Activated CD4-positive, alpha-beta T cell treated with anti-CD3 and anti-CD28 coated beads for 24 hours (primary cell): ENCODE measurements around the gene TENT4A.

Experiments
- DNase-seq, 2 donors: peaks; one replicate each; pipeline ENCODE4 v3.0.0-alpha.2; 2020; ENCODE audit warnings: low read depth in 2 of 2

Gene TENT4A

DNA sequence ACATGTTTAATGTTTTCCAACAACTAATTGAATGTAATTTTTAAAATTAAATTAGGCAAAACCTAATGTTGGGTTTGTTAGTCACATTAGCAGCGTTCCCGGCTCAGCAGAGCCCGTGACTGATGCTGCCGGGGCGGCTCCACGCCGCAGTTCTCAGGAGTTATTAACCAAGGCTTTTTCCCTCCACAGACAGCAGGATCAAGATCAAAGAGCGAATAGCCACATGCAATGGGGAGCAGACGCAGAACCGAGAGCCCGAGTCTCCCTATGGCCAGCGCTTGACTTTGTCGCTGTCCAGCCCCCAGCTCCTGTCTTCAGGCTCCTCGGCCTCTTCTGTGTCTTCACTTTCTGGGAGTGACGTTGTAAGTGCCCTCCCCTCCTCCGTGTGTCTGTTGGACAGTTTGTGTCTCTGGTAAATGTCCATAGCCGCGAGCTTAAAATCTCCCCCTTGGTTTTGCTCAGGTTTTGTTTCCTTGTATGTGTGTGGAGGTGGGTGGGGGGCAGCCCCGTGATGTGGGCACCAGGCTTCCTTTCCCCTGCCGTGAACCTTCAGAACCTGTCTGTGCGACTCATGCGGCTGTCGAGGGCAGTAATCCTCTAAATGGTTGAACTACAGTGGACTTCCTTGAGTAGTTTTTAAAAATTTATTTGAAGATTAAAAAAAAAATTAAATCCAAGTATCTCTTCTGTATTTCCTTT is 37.1 kb downstream of the TENT4A start:
- DNase-seq, result no peak

DNA sequence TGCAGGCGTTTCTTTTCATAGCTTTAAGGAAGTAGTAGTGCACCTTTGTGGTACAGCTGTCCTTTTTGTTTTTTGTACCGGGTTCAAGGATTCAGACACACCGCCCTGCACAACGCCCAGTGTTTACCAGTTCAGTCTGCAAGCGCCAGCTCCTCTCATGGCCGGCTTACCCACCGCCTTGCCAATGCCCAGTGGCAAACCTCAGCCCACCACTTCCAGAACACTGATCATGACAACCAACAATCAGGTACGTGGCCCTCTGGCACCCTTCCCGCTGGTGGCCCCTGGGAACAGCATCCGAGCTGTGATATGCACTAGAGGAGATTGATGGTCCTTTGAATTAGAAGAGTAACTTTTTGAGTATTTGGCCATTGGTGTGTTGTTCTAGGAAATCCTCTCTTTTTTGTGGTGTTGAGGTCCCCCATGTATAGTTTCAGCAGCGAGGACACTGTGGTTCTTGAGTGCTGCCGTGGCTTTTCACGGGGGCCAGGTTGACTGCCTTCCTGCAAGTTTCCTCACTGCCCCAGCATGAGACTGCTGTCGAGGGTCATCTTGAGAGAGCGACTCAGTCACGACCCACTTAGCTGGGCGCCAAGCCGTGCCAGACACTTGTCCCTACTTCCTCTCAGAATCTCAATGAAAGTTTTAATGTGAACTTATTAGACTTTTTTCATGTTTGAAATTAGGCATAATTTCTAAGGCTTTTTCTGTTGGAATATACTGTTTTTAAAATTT is 37.9 kb downstream of the TENT4A start:
- no peak for DNase-seq

DNA sequence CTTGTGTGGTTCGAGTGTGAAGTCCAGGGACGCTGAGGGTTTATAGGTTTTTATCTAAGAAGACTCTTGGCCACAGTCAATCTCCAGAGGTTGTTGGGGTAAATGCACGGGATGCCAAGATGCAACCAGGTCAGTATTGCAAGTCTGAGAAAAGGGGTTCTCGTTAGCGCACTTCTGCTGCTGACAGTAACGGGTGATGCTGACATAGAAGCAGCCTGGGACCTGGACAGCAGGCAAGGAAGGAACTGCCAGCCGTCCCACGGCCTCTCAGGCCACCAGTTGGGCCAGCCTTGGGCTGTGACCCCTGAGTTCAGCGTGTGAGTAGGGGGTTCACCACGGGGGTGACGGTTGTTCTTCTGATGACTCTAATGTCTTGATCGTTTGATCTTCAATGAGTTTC is 39.0 kb downstream of the TENT4A start:
- DNase-seq, result no peak

DNA sequence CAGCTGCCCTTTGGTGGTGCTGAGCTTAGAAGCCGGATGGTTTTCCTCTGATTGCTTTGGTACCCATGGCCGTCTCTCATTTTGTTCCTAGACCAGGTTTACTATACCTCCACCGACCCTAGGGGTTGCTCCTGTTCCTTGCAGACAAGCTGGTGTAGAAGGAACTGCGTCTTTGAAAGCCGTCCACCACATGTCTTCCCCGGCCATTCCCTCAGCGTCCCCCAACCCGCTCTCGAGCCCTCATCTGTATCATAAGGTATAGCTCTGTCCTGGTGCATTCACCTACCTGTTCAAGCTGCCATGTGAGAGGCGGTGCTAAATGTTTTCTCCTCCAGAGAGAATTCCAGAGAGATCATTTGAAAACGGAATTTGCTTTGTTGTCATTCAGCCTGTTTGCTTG is 39.5 kb downstream of the TENT4A start:
- DNase-seq, result no peak

DNA sequence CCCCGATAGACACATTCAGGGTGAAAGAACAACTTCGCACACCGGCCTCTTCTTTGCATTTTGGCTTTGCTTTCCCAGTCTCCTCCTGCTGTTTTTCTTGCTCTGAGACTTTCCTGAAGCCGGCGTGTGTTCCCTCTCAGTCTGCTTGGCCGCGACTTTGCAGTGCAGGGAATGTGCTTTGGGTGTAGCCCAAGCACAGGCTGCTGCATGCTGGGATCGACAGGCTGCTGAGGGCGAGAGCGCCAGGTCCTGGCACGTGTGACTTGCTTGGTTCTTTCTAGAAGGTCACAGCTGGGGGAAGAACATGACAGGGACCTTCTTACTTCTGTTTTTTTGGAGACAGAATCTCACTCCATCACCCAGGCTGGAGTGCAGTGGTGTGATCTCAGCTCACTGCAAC is 40.6 kb downstream of the TENT4A start:
- no peak for DNase-seq

DNA sequence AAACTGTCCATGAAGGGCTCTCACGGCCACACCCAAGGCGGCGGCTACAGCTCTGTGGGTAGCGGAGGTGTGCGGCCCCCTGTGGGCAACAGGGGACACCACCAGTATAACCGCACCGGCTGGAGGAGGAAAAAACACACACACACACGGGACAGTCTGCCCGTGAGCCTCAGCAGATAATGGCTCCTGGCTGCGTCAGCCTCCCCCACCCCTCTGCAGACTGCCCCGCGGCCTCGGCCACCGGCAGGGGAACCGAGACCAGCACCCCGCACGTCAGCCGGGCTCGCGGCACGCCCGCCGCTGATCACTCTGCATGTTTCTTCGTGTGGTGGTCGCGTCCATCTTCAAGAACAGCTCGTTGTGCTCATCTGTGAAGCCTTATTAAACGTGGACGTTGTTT is 41.5 kb downstream of the TENT4A start:
- DNase-seq, result no peak

DNA sequence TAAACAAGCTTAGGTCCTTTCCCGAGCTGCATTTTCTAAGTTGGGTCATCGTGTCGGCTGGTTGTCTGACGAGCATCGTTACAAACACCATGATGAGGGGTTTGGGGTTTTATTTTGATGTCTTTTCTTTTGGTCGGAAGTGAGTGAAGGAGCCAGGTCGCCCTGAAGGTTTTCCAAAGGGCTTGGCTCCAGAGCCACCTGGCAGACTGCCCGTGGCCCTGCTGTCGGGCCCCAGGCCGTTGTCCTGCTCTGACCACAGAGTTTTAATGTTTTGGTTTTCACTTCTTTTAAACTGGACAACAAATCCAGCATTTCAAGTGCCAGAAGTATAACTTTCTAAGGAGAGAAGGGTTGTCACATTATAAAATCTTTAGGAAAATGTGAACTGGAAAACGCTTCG is 42.3 kb downstream of the TENT4A start:
- DNase-seq, result no peak

DNA sequence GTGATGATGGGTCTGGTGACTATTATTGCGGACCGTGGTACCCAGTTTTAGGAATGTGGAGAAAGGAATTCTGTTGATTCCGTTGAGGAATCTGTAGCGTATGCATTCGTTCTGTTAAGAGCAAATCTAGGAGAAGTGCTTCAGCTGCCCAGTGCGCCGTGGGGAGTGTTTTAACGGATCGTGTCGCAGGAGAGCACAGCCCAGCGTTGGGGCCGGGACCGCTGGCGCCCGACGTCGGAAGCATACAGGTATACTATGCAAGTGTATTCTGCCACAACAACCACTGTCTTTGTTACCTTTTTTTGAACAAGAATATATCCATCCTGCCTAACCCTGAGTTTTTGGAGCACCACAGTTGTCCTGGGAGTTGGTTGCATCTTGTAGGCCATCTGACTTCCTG is 42.7 kb downstream of the TENT4A start:
- no peak for DNase-seq

DNA sequence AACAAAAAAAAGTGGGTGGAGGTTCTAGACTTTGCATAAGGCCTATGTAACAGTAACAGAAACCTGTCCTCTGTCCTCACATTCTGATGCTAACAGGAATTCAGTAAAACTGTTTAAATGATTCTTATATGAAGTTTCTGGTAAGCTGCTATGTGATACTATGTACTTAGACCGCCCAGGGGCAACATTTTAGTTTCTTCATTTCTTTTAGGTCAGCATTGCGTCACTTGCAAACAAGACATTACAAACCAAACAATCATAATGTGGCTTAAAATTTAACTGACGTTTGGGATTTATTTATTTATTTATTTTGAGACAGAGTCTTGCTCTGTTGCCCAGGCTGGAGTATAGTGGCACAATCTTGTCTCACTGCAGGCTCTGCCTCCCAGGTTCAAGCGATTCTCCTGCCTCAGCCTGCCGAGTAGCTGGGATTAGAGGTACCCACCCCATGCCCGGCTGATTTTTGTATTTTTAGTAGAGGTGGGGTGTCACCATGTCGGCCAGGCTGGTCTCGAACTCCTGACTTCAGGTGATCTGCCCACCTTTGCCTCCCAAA is 44.3 kb downstream of the TENT4A start:
- no peak for DNase-seq

DNA sequence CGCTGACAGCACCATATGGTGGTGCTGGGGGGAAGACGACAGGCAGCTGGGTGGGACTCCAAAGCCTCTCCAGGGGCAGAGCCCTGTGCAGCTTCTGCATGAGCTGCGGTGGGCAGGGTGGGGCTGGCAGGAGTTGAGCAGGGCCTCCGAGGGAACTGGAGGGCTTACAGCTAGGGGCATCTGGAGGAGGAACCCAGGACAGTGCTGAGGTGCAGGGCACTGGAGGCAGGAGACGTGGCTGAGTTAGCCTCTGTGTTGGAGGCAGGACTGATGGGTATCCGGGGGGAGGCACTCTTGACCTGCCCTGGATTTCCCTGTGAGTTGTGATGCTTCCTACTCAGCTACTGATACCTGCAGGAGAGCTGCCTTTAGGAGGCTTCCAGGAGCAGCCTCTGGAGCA is 45.0 kb downstream of the TENT4A start:
- no peak for DNase-seq

DNA sequence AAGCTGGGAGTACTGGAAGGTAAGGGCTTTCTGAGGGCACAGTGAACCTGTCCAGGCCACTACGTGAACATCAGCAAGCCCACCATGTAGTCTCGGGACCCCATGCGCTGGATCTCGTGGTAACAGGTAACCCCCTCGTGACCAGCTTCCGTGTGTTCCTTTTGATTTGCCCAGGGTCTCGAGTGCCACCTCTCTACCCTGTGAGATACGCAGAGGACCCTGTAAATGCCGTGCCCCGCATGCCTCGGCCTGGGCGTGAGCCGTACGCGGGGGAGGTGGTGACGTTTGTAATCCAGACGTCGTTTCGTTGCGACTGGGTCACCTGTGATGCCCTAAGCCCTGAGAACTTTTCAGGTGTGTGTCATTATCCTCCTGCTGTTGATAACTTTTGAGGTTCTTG is 45.5 kb downstream of the TENT4A start:
- DNase-seq, result no peak

DNA sequence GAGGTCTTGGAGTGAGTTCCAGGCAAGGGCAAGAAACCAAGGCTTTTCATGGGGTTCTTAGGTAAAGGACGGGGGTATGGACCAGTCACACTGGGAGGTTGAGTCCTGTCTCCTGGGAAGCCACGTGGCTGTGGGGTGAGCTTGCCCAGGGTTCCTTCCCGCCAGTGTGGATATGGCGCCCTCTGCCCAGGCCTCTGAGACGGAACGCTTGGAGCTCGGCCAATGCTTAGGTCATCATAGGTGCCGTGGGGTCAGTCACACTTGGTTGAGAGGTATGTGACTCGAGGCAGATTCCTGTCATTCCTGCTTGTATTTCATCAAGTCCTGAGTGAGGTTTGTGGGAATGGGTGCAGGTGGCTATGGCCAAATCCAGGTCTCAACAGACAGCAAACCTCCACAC is 46.2 kb downstream of the TENT4A start:
- no peak for DNase-seq

DNA sequence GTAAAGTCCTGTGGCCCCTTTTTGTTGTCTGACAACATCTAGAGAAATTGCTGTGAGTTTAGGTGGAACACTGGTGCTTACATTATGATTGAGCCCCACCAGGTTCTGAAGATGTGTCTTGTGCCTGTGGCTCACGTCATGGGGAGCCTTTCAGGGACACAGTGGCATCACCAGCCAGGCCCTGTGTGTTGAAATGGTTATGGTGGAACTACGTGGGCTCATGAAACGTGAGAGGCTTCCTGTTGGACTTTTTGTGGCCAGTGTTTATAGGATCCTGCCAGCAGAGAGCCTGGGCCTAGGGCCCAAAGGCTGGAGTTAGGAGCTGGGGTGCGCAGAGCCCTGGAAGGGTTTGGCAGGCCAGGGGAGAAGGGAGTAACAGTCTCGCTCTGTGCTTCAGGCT is 46.8 kb downstream of the TENT4A start:
- no peak for DNase-seq

DNA sequence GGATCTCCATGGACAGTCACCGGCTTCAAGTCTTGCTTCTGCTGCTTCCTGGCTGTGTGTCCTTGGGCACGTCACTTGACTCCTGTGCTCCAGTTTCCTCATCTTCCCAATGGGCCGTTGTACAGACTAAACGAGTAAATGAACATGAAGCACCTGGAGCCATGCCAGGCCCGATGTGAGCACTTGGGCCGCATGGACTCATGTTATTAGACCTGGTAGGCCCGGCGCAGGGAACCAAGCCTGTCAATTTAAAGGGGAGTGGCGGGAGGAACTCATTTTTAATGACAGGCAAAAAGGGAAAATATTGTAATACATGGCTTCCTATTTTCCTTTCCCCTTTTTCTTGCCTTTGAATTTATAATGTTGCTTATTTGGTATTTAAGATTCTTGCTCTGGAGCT is 47.5 kb downstream of the TENT4A start:
- DNase-seq, result no peak

DNA sequence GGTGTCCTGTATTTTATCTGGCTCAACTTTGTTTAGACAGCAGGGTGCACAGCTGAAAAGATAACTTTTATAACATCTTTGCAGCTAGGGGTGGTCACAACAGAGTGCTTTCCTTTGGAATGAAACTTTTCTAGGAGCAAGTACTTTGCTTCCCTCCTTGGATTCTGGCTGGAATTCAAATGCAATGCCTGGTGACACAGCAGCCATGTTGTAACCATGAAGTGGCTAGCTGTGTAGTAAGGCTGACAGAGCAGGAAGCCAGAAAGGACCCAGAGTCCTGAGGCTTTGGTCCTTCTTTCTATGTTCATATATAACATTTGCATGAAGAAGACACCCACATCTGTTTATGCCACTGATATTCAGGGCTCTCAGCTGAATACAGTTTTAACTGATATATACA is 48.1 kb downstream of the TENT4A start:
- DNase-seq, result no peak

DNA sequence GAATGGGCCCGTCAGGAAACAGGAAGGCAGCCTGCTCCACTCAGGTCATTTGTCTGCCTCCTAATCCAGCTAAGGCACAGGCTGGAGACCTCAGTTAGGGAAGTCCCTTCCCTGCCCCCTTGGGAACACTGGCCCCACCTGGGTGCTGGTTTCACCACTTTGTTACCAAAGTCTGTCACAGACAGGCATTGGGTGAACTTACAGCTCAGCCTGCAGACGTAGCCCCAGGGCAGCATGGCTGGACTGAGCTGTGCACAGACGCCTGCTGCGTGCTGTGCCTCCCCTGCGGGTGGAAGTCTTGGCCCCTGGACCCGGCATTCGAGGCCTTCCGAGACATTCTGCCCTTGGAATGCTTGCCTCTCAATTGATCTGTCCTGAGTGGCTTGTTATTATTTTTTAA is 48.9 kb downstream of the TENT4A start:
- DNase-seq, result no peak

DNA sequence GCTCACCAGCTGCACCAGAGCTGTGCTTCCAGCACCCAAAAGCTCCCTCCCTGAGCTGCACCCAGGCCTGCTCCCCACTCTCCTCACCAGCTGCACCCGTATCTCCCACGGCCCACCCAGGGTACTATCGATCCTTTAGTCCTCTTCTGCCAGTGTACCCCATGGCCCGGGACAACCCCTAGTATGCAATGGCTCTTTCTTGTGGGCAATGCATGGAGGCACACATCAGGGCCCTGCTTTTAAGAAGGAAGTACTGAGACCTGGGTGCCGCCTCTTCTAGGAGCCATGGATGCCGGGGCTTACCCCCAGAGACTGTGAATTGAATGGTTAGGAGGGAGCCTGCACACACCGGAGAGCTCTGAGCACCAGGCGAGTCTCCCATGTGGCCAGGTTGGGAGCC is 49.5 kb downstream of the TENT4A start:
- no peak for DNase-seq

DNA sequence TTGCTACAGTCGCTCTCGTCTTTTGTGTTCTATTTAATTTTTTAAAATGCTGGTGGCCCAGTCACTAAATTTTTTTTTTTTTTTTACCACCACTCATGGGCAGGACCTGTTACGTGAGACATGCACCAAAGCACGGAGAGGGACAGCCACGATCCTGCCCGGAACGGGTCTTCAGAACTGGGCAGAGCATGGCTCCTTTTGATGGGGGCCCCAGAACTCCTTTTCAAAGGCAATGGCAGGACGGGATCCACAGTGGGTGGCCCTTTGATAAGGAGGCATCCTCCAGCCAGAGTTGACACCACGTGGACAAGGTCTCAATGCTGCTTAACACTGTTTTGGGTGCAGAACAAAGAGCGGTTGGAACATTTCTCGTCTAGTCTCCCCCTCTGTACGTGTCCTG is 50.0 kb downstream of the TENT4A start:
- no peak for DNase-seq

DNA sequence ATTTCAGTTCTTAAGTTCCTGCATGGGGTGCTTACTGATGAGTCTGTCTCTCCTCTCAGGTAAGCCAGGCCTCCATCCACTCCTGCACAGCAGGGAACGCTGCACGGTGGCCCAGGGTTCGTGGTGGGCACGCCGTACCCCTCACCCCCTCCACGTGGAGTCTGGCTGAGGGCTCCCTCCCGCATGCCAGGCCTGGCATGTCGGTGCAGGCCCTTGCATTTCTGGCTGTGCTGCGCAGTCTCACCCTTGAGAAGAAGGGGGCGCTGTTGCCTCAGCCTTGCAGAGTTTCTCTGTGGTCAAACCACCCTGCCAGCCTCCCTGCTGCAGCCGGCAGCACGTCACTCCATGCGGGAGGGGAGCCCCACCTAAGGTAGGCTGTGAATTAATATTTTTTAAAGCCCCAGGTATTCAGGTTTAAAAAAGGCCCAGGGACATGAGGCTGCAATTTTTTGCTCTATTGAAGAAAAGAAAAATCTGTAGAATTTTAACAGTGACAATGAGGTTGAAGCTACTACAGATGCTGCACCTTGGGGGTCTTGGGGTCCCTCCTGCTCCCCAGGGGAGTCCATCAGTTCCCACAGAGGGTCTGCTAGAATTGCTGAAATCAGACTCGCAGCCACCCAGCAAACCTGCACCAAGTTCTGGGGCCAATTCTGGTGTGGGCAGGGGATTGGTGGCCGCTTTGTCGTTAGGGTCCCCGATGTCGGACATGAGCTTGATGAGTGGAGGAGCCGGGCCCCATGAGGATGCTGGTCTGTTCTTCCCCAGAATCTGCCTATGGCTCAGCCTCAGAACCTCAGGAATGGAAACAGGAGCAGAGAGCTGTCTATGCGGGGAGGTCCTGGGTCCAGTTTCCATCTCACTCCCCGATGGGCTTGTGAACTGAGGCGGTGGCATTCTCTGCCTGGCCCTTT is 52.6 kb downstream of the TENT4A start:
- peak; percentile 14 to 62 for DNase-seq

DNA sequence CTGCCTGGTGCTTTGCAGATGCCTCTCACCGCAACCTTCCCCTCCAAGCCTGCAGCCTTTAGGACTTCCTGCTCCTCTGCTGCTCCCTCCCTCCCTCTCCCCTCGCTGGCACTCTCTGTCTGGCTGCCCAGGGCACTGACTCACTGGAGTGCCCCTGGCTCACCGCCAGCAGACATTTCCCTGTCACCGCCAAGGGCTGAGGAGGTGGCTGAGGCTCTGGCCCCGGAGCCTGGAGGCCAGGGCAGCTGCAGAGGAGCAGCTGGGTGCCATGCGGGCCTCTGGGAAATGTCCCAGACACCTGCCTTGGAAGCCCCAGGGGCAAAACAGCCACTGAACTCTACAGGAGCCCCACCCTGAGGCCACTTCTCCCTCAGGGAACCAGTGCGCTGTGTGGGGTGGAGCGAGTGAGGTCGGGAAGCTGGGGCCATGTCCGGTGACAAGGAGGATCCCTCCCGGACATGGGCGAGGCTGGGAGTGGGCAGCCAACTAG is 53.4 kb downstream of the TENT4A start:
- DNase-seq, result peak in 1 of 2 donors; percentile 23

DNA sequence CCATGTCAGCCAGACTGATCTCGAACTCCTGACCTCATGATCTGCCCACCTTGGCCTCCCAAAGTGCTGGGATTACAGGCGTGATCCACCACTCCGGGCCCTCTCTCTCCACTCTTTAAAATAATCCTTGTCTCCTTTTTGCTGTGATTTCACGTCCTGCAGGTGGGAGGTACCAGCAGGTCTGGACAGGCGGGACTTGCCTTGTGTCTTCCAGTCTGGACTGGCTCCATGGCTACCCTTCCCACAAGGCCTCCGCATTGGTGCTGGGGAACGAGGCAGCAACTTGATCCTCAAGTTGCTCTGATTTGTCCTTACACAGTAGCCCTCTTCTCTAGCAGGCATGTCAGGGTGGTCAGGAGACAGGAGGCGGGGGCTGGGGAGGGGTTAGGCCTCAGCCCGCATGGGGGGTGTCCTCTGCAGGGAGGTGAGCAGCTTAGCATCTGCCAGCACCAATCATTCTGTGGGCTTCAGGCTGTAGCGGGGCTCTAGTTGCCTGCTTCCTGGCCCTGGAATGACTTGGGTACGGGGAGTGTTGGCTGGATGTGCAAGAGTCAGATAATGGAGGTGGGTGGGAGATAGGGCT is 54.3 kb downstream of the TENT4A start:
- no peak for DNase-seq
